ENCODE measurements around the gene ANXA2.

DNA sequence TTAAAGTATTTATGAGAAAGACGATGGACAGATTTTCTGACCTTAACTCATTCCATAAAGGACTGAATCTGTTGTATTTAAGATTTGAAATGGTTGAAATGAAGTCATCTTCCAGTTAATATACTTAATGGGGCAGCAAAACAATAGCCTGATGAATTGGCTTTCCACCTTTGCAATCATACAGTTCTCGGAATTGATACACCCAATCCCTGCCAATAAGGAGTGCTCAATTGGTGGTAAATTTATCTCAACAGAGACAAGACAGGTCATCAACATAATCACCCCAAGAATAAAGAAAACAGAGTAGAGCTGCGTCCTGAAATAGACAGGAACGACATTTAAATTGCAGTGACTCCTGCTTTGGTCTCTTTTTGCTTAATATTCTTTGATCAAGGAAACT, 11.2 kb downstream of the ANXA2 start:
- TF ChIP-seq, protein P1, sequence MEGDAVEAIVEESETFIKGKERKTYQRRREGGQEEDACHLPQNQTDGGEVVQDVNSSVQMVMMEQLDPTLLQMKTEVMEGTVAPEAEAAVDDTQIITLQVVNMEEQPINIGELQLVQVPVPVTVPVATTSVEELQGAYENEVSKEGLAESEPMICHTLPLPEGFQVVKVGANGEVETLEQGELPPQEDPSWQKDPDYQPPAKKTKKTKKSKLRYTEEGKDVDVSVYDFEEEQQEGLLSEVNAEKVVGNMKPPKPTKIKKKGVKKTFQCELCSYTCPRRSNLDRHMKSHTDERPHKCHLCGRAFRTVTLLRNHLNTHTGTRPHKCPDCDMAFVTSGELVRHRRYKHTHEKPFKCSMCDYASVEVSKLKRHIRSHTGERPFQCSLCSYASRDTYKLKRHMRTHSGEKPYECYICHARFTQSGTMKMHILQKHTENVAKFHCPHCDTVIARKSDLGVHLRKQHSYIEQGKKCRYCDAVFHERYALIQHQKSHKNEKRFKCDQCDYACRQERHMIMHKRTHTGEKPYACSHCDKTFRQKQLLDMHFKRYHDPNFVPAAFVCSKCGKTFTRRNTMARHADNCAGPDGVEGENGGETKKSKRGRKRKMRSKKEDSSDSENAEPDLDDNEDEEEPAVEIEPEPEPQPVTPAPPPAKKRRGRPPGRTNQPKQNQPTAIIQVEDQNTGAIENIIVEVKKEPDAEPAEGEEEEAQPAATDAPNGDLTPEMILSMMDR (conservative IDR thresholded peaks at IDR 0.05; ENCODE audit: low read length): no peak
- no peak for TF ChIP-seq EZH2phosphoT487 (IDR thresholded peaks at IDR 0.05; ENCODE audit: borderline replicate concordance)

All from Loucy (cell line).